HG02884 (cell line): ENCODE results near the gene CD99L2.

Experiments used
- ATAC-seq: cut with Tn5 transposase; IDR thresholded peaks from one replicate; pipeline ENCODE4 v1.9.1; 2021; ENCODE audit warnings: mild to moderate bottlenecking, moderate library complexity; ENCODE audit not compliant: unreplicated experiment

Gene CD99L2

DNA sequence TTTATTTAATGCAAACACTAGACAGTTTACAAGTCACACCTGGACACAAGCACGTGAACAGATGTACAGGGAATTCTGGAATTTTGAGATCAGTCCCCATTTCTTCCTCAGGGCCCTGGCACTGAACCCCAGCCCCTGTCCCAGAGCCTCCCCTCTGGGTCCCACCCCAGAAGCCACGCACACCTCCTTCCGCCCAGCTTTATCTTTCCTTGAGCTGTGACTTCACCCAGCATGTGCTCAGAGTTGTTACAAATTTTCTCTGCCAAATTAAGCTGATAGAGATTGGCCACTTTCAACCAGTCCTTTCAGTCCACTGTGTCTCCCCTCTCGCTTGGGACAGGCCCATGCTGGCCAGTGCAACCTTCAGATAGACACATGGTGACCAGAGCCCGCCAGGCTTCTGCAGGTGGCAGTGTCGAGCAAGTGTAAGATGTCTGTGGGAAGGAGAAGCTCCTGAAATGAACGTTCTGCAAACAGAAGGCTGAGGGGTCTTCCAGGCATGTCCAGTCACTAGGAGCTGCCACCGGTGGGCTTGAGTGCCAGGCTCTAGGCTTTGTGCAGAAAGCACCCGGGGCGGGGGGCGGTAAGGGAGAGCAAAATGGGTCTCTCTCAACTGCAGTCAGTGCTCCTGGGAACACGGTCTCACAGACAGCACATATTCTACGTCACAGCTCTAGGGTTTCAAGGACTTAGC lies 132.0 kb downstream of the CD99L2 start:
- ATAC-seq: no peak

DNA sequence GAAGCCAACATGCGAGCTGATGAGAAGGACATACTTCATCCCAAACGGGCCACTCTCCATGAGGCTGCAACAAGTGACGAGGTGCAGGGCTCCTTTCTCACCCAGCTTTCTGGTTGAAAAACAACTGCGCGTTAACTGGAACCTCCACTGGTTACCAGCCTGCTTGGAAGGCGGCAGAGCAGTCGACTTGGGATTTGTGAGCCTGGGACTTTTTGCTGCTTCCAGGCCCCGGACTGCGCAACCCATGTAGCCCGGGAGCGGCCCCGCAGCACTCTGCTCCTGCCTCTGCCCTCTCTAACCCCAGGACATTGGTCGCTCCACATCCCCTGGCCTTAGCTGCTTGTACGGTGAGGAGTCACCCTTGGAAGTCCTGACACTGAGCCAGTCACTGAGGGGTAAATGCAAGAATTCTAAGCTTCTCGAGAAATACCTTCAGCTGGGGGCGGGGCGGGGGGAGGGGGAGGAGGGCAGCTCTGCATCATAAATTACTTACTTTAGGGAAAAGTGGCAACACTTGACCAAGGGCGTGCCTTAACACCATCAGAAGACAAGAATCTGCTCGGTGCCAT lies 132.6 kb downstream of the CD99L2 start:
- no peak for ATAC-seq

GRCh38 chrX:150765237-150765636 lies 133.2 kb downstream of the CD99L2 start:
- no peak for ATAC-seq

DNA sequence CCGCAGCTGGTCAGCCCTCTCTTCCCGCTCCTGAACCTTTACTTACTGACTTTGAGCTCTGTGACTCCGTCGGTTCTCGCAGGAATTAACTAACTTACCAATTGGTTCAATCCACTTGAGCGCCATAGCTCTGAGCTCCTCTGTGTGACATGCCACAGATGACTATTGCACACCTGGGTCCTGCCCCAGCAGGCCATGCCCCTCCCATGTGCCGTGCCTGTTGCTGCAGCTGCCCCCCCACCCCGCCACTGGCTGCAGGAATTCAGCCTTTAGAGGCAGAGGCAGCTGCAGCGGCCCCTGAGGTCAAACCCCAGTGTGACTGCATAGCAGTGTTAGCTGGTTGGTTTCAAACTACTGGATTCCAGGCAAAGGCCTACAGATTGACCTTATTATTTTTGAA lies 134.7 kb downstream of the CD99L2 start:
- no peak for ATAC-seq

DNA sequence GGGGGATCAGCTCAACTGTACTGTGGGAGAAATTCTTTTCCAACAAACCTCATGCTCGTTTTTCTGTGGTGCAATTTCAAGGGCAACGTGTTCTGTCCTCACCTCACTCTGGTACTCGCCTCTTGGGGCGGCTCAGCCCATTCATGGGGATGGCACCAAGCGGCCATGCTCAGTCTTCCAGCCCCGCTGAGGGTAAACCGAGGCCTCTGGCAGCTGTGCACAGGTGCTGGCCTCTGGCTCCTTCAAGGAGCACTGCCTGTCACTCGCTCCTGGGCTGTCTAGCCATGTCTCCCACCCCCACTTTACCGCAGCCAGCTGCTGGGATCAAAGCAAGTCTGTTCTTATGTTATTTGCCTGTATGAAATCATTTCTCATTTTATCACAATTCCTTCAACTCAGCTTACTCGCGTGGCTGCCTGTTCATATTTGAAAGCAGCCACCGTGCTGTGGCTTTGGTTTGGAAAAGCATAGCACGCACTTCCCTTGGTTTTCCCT lies 135.1 kb downstream of the CD99L2 start:
- no peak for ATAC-seq

DNA sequence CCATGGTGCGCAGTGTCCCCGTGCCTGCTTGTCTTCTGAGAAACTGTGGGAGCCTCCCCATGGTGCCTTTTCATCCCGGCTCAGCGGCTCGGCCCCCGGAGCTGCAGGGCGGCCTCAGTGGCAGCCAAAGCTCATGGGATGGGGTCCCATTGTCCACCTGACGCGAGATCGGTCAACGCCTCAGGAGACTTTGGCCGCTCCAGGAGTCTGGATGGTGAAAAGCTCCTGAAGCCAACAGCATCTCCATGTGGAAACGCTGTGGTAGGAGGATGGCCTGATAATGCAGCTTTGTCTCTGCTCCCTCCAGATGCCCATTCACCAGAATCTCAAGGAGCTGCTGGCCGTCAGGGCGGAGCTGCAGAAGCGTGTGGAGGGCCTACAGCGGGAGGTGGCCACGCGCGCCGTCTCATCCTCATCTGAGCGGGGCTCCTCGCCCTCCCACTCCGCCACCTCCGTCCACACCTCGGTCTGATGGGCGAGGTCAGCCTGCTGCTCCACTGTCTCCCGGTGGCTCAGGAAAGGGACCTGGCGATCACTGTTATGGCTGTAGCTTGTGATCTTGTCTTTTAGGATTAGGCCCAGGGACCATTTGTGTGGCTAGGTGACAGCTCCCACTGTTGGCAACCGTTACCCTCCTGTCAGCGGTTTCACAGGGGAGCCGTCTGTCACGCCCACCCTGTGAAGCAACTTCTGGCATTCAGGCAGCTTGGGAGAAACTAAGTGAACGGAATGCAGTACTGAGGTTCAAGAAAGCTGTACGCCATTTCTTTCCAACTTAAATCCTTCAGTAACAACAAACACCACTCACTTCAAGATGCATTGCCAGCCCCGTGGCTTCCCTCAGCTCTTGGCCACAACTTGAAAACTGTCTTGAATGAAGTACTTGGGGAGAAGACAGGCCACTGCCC lies 136.0 kb downstream of the CD99L2 start:
- no peak for ATAC-seq

DNA sequence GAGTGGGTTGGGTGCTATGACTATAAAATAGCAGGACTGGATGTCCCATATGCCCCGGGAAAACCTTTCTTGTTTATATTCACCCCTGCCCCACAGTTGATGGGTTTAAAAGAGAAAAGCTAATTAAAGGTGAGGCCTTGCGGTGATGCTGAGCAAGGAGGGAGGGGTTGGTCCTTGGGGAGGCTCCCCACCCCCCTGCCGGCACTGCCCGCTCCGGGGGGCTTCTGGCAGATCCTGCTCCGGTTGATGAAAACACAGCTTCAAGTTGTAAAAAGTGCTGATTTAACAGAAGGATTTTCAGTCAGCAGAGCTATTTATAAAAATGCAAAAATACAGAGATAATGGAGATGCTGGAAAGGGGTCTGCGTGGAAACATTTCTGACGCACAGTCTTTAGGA lies 136.7 kb downstream of the CD99L2 start:
- no peak for ATAC-seq

DNA sequence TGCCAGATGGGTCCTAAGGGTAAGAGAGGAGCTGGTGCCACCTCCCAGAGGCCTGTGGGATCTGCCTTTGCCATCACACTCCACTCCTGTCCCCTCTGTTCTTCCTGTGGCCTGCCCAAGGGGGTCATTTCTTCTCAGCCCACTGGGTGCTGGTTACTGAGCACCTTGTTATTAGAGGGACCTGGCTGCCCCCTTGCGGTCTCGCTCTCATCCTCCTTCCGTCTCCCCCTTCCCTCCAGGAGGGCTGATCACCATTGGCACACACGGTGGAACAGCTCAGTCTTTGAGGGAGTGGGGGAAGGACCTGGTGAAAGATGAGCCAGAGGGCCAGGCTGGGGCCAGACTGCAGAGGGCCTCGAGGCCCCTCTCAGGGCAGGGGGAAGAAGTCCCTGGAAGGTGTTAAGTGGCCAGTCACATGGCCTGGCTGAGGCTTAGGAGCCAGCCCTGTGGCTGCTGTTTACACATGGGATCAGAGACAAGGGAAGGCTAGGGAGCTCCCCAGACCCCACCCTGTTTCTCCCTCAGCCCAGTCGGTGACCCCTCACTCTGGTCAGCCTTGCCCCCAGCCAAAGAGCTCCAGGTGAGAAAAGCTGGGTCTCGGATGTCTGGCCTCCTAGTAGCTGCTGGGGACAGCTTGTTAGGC lies 137.2 kb downstream of the CD99L2 start:
- no peak for ATAC-seq

DNA sequence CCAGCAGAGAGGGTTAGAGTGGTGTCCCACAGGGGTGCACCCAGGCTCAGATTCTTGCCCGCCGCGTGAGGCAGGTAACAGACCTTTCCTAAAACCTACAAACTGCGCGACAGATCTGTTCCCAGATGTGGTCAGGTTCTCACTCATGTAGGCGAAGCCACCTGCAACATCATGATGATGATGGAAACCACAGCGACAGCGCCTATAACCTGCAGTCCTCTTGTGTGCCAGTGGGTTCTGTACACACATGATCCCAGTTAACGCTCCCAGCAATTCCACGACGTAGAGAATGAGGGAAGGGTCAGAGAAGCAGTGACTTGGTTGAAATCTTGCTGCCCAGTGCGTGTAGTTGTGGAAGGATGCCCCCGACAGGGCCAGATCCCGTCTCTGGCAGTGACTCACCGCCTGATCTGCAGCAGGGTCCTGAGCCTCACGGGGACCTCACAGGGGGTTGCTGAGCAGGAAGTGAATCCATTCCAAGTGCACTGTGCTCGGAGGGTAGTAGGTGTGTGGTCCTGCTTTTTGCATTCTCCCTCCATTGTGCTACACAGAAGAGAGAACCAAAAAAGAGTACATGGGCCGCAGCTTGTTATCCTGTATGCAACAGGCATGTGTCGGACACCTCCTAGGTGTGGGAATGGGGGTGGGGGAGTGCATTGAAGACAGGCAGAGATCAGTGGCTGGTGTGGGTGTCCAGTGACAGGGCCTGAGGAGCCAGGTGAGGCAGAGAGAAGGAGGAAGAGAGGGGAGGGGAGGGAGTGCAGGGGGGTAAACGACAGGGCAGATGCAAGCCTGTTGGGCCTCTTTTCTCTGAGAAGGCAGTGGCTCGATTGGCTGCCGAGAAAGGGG lies 138.7 kb downstream of the CD99L2 start:
- ATAC-seq: no peak

GRCh38 chrX:150757371-150757770 lies 141.1 kb downstream of the CD99L2 start:
- no peak for ATAC-seq

- ATAC-seq: no peak
Observed at GRCh38 chrX:150753968-150754367, 144.5 kb downstream of the CD99L2 start.

DNA sequence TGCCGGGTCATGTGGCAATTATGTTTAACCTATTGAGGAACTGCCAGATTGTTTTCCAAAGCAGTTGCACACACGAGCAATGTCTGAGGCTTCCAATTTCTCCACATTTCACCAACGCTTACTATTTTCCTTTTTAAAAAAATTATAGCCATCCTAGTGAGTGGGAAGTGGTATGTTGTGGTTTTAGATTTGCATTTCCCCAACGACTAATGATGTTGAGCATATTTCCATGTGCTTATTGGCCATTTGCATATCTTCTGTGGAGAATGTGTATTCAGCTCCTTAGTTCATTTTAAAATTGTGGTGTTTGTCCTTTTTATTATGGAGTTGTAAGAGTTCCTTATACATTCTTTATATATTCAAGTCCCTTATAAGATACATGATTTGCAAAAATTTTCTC lies 145.1 kb downstream of the CD99L2 start:
- ATAC-seq: no peak

- no peak for ATAC-seq
Observed at GRCh38 chrX:150752124-150752523, 146.3 kb downstream of the CD99L2 start.

DNA sequence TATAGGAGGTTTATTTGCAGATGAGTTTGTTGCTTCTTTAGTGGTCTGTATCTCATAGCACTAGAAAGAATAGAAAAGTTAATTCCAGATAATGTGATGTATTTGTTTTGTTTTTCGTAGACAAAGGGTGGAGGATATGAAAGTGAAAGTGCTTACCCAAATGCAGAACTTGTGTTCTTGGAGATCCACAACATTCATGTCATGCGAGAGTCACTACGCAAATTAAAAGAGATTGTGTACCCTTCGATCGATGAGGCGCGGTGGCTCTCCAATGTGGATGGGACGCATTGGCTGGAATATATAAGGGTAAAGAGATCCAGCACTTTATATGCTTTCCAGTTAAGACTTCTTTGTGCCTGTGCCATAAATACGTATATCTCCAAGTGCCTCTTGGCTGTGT lies 162.0 kb downstream of the CD99L2 start:
- ATAC-seq: peak; percentile 63

DNA sequence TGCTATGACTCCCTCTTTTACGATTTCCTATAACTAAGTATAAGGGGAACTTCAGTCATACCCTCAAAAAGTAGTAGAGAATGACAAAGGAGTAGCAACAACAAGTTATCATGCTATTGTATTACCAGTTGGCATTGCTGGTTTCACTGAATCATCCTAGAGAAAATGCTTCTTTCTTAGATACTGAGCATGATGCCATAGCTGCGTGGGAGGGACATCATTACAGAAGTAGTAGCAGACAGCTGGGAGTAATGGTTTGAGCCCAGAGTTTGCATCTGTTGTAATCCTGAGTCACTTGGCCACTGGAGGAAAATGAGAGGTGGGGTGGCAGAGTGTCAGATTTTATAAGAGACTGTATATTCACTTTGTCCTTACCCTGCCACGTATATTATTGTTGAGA lies 166.7 kb downstream of the CD99L2 start:
- ATAC-seq: no peak

DNA sequence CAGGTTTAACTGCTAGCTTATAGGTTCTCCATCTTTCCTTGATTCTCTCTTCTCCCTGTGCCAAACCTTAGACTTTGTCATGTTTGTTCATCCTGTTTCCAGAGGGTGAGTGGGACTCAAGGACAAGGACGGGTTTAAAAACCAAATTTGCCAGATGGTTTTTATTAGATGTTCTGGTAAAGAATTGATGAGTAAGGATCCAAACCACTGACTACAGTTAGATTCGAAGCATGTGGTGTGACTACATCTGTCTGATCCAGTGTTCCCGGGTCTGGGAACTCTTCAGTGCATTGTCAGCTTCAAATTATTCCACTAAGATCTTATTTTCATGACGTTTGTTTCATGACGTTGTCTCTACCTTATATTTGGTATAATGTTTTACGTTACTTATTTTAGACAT lies 167.7 kb downstream of the CD99L2 start:
- ATAC-seq: no peak

DNA sequence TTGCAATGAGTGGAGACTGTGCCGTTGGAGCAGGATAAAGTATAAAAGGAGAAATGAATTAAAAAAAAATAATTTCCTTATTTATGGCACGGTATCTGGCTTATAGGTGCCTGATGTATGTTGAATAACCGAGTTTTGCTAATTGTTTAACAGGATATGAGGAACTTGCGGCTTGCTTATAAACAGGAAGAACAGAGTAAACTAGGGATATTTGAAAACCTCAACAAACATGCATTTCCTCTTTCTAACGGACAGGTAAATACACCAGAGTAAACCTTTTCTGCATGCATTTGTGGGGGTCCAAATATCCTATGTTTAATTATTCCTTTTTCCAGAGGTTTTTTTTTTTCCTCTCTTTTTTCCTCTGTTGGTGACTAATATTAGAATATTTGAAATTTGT lies 168.5 kb downstream of the CD99L2 start:
- no peak for ATAC-seq

- no peak for ATAC-seq
Observed at GRCh38 chrX:150719621-150720020, 178.8 kb downstream of the CD99L2 start.
